Myocyte (in vitro differentiated cells): ENCODE results near the gene NAGS. TPM values are rescaled to one million over a fixed set of nuclear protein-coding genes. Genes with fewer than 3 reads are reported as not detected.
"Not testable (repeated sequence)": the region's sequence is repeated elsewhere in the genome, so short reads cannot be mapped to it uniquely, and the experiment has no call there.

Experiments used
- DNase-seq: peaks from one replicate; pipeline ENCODE4 v3.0.0-alpha.2; 2012; ENCODE audit warnings: low read depth
- polyA plus RNA-seq: library from polyadenylated mRNA; unstranded; fragments of >200 nt; gene quantifications from one replicate; pipeline ENCODE4 v1.2.1, GENCODE V29; 2012; ENCODE audit warnings: missing spikeins
- total RNA-seq: library from RNA; depleted of rRNA; stranded (reverse); fragments of >200 nt; gene quantifications from 2 replicates; pipeline ENCODE4 v1.2.3, GENCODE V29; 2014

Gene NAGS
- 0.10 and 0.40 TPM in 2 replicates for total RNA-seq
- polyA plus RNA-seq, result 0.84 TPM

- no peak for DNase-seq
Measured at GRCh38 chr17:44004077-44004760, at the start of gene NAGS. TSS of gene NAGS (plus strand) at chr17:44004622. CDS start at chr17:44004664, 42 bp downstream.

- no peak for DNase-seq
Measured at GRCh38 chr17:43956222-43956621, 48.2 kb upstream of the NAGS start.

- DNase-seq, result no peak
Measured at GRCh38 chr17:43958748-43959352, 45.6 kb upstream of the NAGS start.

- not testable (repeated sequence) for DNase-seq
Measured at GRCh38 chr17:43961292-43961691, 43.1 kb upstream of the NAGS start.

- DNase-seq, result no peak
Measured at GRCh38 chr17:43961954-43962353, 42.5 kb upstream of the NAGS start.

GRCh38 chr17:43962479-43962878 lies 41.9 kb upstream of the NAGS start:
- no peak for DNase-seq

GRCh38 chr17:43966276-43966675 lies 38.1 kb upstream of the NAGS start:
- no peak for DNase-seq

GRCh38 chr17:43967251-43967875 lies 37.1 kb upstream of the NAGS start:
- DNase-seq, result no peak

GRCh38 chr17:43970366-43970765 lies 34.1 kb upstream of the NAGS start:
- DNase-seq, result no peak

GRCh38 chr17:43971436-43971835 lies 33.0 kb upstream of the NAGS start:
- not testable (repeated sequence) for DNase-seq

GRCh38 chr17:43972444-43973212 lies 31.8 kb upstream of the NAGS start:
- DNase-seq, result not testable (repeated sequence)

GRCh38 chr17:43974382-43975266 lies 29.8 kb upstream of the NAGS start:
- no peak for DNase-seq

GRCh38 chr17:43975898-43976297 lies 28.5 kb upstream of the NAGS start:
- no peak for DNase-seq

GRCh38 chr17:43976963-43977837 lies 27.2 kb upstream of the NAGS start:
- no peak for DNase-seq

- no peak for DNase-seq
Measured at GRCh38 chr17:43978078-43978477, 26.3 kb upstream of the NAGS start.

GRCh38 chr17:43979011-43979410 lies 25.4 kb upstream of the NAGS start:
- no peak for DNase-seq

- DNase-seq, result no peak
Measured at GRCh38 chr17:43979671-43980070, 24.8 kb upstream of the NAGS start.

GRCh38 chr17:43982171-43982570 lies 22.3 kb upstream of the NAGS start:
- no peak for DNase-seq

GRCh38 chr17:43983196-43983514 lies 21.3 kb upstream of the NAGS start:
- no peak for DNase-seq
